DND-41 (cell line): ENCODE results near the gene ANKRD13D.

Experiments used
- ATAC-seq: fragments of 200-7000 bp; cut with Tn5 transposase; 3 replicates; pipeline ENCODE4 v1.9.1; 2021; ENCODE audit warnings: low read depth; ENCODE audit not compliant: insufficient read depth
- DNase-seq: peaks from one replicate; pipeline ENCODE4 v3.0.0-alpha.2; 2020
- H2AFZ ChIP-seq: 2 replicates; pipeline ENCODE4 v1.6.0; 2012; ENCODE audit warnings: low read depth, low read length
- H3K27ac ChIP-seq: 2 replicates; pipeline ENCODE4 v1.5.1; 2012; ENCODE audit warnings: low read length, inconsistent platforms
- H3K27me3 ChIP-seq: fragments of 200-600 bp; sonication (generic); 2 replicates; pipeline ENCODE4 v1.6.0; 2012; ENCODE audit warnings: low read length, mild to moderate bottlenecking, inconsistent platforms; ENCODE audit not compliant: insufficient read depth, poor library complexity
- H3K36me3 ChIP-seq: 2 replicates; pipeline ENCODE4 v1.5.1; 2012; ENCODE audit warnings: low read length, inconsistent platforms; ENCODE audit not compliant: insufficient read depth
- H3K4me1 ChIP-seq: 2 replicates; pipeline ENCODE4 v1.5.1; 2012; ENCODE audit warnings: mild to moderate bottlenecking, low read length; ENCODE audit not compliant: insufficient read depth
- H3K4me2 ChIP-seq: 2 replicates; pipeline ENCODE4 v1.6.0; 2012; ENCODE audit warnings: mild to moderate bottlenecking, moderate library complexity, low read length, inconsistent platforms; ENCODE audit not compliant: insufficient read depth
- H3K4me3 ChIP-seq, 2 experiments: fragments of 200-600 bp in 1 of 2; shearing (Covaris generic) in 1 of 2; 2 replicates each; pipeline ENCODE4 v1.5.1; 2012 to 2016; ENCODE audit warnings: inconsistent platforms in 2 of 2, low read length in 2 of 2, mild to moderate bottlenecking in 2 of 2, low read depth in 1 of 2, moderate library complexity in 1 of 2
- H3K79me2 ChIP-seq: 2 replicates; pipeline ENCODE4 v1.6.0; 2012; ENCODE audit warnings: low read length, inconsistent platforms; ENCODE audit not compliant: insufficient read depth
- H3K9ac ChIP-seq: 2 replicates; pipeline ENCODE4 v1.6.0; 2012; ENCODE audit warnings: low read depth, mild to moderate bottlenecking, inconsistent platforms, low read length, moderate library complexity
- H3K9me3 ChIP-seq: 2 replicates; pipeline ENCODE4 v1.5.1; 2012; ENCODE audit warnings: low read length, moderate library complexity, mild to moderate bottlenecking, inconsistent platforms; ENCODE audit not compliant: insufficient read depth, severe bottlenecking
- H4K20me1 ChIP-seq: 2 replicates; pipeline ENCODE4 v1.6.0; 2012; ENCODE audit warnings: low read length; ENCODE audit not compliant: insufficient read depth
- CTCF ChIP-seq: IDR thresholded peaks from 2 replicates; pipeline ENCODE4 v1.5.1; 2012; ENCODE audit warnings: borderline replicate concordance, low read length, moderate library complexity, mild to moderate bottlenecking; ENCODE audit not compliant: poor library complexity, severe bottlenecking; ENCODE audit errors: extremely low read depth
- EZH2 ChIP-seq: IDR thresholded peaks from 3 replicates; pipeline ENCODE4 v1.6.1; 2012; ENCODE audit warnings: borderline replicate concordance, low read depth, mild to moderate bottlenecking, moderate library complexity, low read length, inconsistent platforms; ENCODE audit not compliant: severe bottlenecking

ANKRD13D gene

GRCh38 chr11:67292671-67293070 is 3.6 kb downstream of the ANKRD13D start:
- no peak for TF ChIP-seq EZH2
- H3K4me2 ChIP-seq, result no peak overlapping the region
- no peaks in the 10 kb centered on the region for H3K27me3 ChIP-seq
- H3K4me3 ChIP-seq, result no peak overlapping the region
- peaks cover 9% of the 10 kb centered on the region for H3K9me3 ChIP-seq
- H3K79me2 ChIP-seq, result peaks cover 80% of the 10 kb centered on the region
- peaks cover 47% of the 10 kb centered on the region for H3K4me1 ChIP-seq
- no peak overlapping the region for H2AFZ ChIP-seq
- no peak overlapping the region for H3K27ac ChIP-seq
- H4K20me1 ChIP-seq, result 0 out of 2 replicates have a peak, but pooled peaks cover 8% of the 10 kb centered on the region
- DNase-seq (no peak), ATAC-seq (no peak)
- H3K9ac ChIP-seq, result no peak overlapping the region
- peaks cover 78% of the 10 kb centered on the region for H3K36me3 ChIP-seq

- H3K4me1 ChIP-seq, result peaks cover 43% of the 10 kb centered on the region
- H2AFZ ChIP-seq, result no peak overlapping the region
- H3K9ac ChIP-seq, result no peak overlapping the region
- H4K20me1 ChIP-seq, result 0 out of 2 replicates have a peak, but pooled peaks cover 10% of the 10 kb centered on the region
- DNase-seq (no peak), ATAC-seq (no peak)
- no peak overlapping the region for H3K27ac ChIP-seq
- H3K9me3 ChIP-seq, result peaks cover 9% of the 10 kb centered on the region
- H3K4me3 ChIP-seq, result no peak overlapping the region
- no peak overlapping the region for H3K4me2 ChIP-seq
- no peak for TF ChIP-seq CTCF
- TF ChIP-seq EZH2, result no peak
- no peaks in the 10 kb centered on the region for H3K27me3 ChIP-seq
- H3K36me3 ChIP-seq, result peaks cover 76% of the 10 kb centered on the region
- peaks cover 79% of the 10 kb centered on the region for H3K79me2 ChIP-seq
Measured at GRCh38 chr11:67293090-67293489, 4.0 kb downstream of the ANKRD13D start.

GRCh38 chr11:67295846-67296245 is 6.7 kb downstream of the ANKRD13D start:
- Histone ChIP-seq H3K9me3 (peaks cover 9% of the 10 kb centered on the region), H3K4me1 (peaks cover 24% of the 10 kb centered on the region), H3K79me2 (peaks cover 73% of the 10 kb centered on the region), H3K27ac (no peak overlapping the region), H3K4me3 (no peak overlapping the region), H3K4me2 (no peak overlapping the region), H4K20me1 (peaks cover 22% of the 10 kb centered on the region), H2AFZ (no peak overlapping the region), H3K36me3 (peaks cover 93% of the 10 kb centered on the region), H3K27me3 (no peaks in the 10 kb centered on the region), H3K9ac (no peak overlapping the region)
- DNase-seq (no peak), ATAC-seq (no peak)
- TF ChIP-seq CTCF (no peak), EZH2 (no peak)

GRCh38 chr11:67298786-67299185 is 9.7 kb downstream of the ANKRD13D start:
- DNase-seq (no peak), ATAC-seq (no peak)
- no peak overlapping the region for H3K9ac ChIP-seq
- TF ChIP-seq EZH2 (no peak), CTCF (no peak)
- peaks cover 86% of the 10 kb centered on the region for H3K36me3 ChIP-seq
- H2AFZ ChIP-seq, result no peak overlapping the region
- H3K4me1 ChIP-seq, result no peaks in the 10 kb centered on the region
- H3K79me2 ChIP-seq, result peaks cover 45% of the 10 kb centered on the region
- peaks cover 32% of the 10 kb centered on the region for H4K20me1 ChIP-seq
- H3K9me3 ChIP-seq, result peaks cover 9% of the 10 kb centered on the region
- H3K27ac ChIP-seq, result no peak overlapping the region
- no peak overlapping the region for H3K4me3 ChIP-seq
- H3K4me2 ChIP-seq, result no peak overlapping the region
- H3K27me3 ChIP-seq, result no peaks in the 10 kb centered on the region
